ENCODE data around the gene FSTL4. TPM values are rescaled to one million over a fixed set of nuclear protein-coding genes. Genes with fewer than 3 reads are reported as not detected.
A peak's percentile ranks its signal among the peaks of the same experiment; 100 is the strongest.

The FSTL4 gene
- total and polyA plus RNA-seq, 2 of the 13 experiments (the other 11 are each of a cell fraction or from before 2014, with no cell fraction given), result 2.1 to 3.0 TPM

- TF ChIP-seq ZBTB44 (CRISPR knock-in tag; IDR thresholded peaks at IDR 0.05) (0 out of 2 replicates have a peak, but pooled peaks have one; percentile 58), ZNF766 (CRISPR knock-in tag; IDR thresholded peaks at IDR 0.05; ENCODE audit: borderline replicate concordance) (peak; percentile 48; the same call in 1 of the 2 replicates), SUZ12 (IDR thresholded peaks at IDR 0.05; ENCODE audit: low read depth, low read length) (no peak), TRIM24 (CRISPR knock-in tag; IDR thresholded peaks at IDR 0.05) (no peak), ZNF501 (CRISPR knock-in tag; IDR thresholded peaks at IDR 0.05) (no peak; the same call in 1 of the 2 replicates), CBX2 (IDR thresholded peaks at IDR 0.05; ENCODE audit: low read depth, low read length) (no peak), CBX2 (CRISPR knock-in tag; IDR thresholded peaks at IDR 0.05; ENCODE audit: low read depth) (0 out of 2 replicates have a peak, but pooled peaks have one; percentile 69), RXRA (CRISPR knock-in tag; IDR thresholded peaks at IDR 0.05) (no peak), RNF2 (conservative IDR thresholded peaks at IDR 0.05; ENCODE audit: low read depth) (peak; percentile 77), ZZZ3 (CRISPR knock-in tag; IDR thresholded peaks at IDR 0.05; ENCODE audit: borderline replicate concordance) (no peak), HMGXB4 (CRISPR knock-in tag; IDR thresholded peaks at IDR 0.05; ENCODE audit: borderline replicate concordance in 1 of 2, low read depth in 1 of 2) (peak in 1 of 2 experiments; percentile 47; a peak in 1 of 4 replicates), ELF4 (CRISPR knock-in tag; IDR thresholded peaks at IDR 0.05; ENCODE audit: borderline replicate concordance) (no peak), NR3C1 (CRISPR knock-in tag; IDR thresholded peaks at IDR 0.05) (no peak), ETV6 (CRISPR knock-in tag; conservative IDR thresholded peaks at IDR 0.05) (0 out of 2 replicates have a peak, but pooled peaks have one; percentile 63), ZNF784 (CRISPR knock-in tag; IDR thresholded peaks at IDR 0.05; ENCODE audit: borderline replicate concordance) (0 out of 2 replicates have a peak, but pooled peaks have one; percentile 28), ZMYM3 (CRISPR knock-in tag; IDR thresholded peaks at IDR 0.05) (no peak)
Observed at GRCh38 chr5:133610489-133611356, 1.6 kb downstream of the FSTL4 start (continued).

Data from HepG2 (cell line).